ENCODE results near the gene FTCDNL1.

Gene FTCDNL1

DNA sequence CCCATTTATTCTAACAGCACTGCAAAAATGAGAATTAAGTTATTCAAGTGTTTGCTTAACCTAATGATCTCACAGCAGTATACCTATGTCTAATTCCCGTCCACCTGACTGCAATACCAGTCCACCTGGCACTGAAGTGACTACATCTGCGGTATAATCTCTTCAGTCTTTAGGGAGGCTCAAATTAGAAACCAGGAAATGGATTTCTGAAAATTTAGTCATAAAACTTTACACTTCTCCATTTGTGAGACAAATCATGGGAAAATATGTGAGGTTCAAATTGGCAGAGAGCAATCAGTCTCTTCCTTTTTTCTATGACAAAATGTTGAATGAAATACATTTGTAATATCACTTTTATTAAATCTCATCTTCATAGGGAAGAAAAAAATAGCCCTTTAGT lies 33.0 kb downstream of the FTCDNL1 start:
- Histone ChIP-seq H3K36me3 (ENCODE audit: control insufficient read depth in 2 of 2, insufficient read depth in 2 of 2, low read length in 2 of 2) (no peaks in the 10 kb centered on the region), H3K9ac (ENCODE audit: low read depth in 1 of 2, low read length in 2 of 2) (no peak overlapping the region), H3K27me3 (ENCODE audit: control insufficient read depth in 2 of 2, insufficient read depth in 2 of 2, low read length in 2 of 2) (no peaks in the 10 kb centered on the region), H3K4me1 (ENCODE audit: control insufficient read depth in 2 of 2, insufficient read depth in 2 of 2, low read length in 2 of 2) (no peaks in the 10 kb centered on the region), H3K27ac (ENCODE audit: low read depth in 2 of 2, low read length in 2 of 2) (no peak overlapping the region), H3K4me3 (ENCODE audit: low read length in 2 of 2) (no peak overlapping the region), H3K9me3 (ENCODE audit: control insufficient read depth in 2 of 2, low read length in 2 of 2) (no peaks in the 10 kb centered on the region)

DNA sequence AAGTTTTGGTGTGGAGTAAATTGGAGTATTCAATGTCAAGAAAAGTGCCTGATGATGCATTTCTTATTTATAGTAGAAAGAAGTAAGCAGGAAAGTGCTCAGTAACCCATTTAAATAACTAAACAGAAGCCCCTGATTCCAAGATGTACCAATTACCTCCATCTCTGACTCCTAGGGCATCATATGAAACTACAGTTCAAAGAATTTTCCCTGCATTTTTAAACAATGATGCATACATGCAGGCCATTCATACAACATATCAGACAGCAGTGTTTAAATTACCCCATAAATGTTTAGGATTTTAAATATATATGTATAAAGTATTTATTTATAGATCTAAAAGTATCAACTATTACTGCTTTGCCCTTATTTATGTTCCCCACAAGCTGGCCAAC lies 36.2 kb downstream of the FTCDNL1 start:
- Histone ChIP-seq H3K4me1 (ENCODE audit: control insufficient read depth in 2 of 2, insufficient read depth in 2 of 2, low read length in 2 of 2) (no peaks in the 10 kb centered on the region), H3K27ac (ENCODE audit: low read depth in 2 of 2, low read length in 2 of 2) (no peak overlapping the region), H3K4me3 (ENCODE audit: low read length in 2 of 2) (no peak overlapping the region), H3K36me3 (ENCODE audit: control insufficient read depth in 2 of 2, insufficient read depth in 2 of 2, low read length in 2 of 2) (no peaks in the 10 kb centered on the region), H3K27me3 (ENCODE audit: control insufficient read depth in 2 of 2, insufficient read depth in 2 of 2, low read length in 2 of 2) (no peaks in the 10 kb centered on the region), H3K9me3 (ENCODE audit: control insufficient read depth in 2 of 2, low read length in 2 of 2) (no peaks in the 10 kb centered on the region), H3K9ac (ENCODE audit: low read depth in 1 of 2, low read length in 2 of 2) (no peak overlapping the region)

DNA sequence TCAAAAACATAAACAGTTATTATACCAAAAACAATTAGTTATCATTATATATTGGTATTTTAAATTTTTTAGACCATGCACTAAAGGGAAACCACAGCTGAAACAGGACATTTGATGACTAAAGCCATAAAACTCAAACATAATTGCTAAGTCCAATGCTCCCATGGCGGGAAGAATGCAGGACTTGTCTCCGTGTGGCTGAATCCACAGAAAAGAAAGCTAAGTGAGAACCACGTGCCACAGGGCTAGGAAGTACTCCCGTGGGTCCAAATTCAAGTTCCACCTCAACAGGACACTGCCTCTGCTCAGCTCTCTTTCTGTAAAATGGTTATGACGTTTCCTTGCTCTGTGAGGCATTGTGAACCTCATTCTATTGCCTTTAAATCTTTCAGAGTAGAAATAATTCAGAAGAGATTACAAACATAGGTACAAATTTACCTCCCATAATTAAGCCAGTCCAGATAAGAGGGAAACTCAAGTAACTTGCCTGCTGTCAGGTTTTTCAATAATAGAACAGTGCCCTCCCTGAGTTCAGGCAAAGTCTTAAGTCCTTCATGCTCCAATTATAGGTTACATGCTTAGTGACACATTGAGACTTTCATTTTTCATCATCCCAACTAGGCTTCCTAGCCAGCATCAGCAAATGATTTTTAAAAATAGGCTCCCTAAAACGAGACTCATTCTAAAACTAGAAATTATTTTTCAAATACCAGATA lies 36.7 kb downstream of the FTCDNL1 start:
- no peaks in the 10 kb centered on the region for H3K9me3 ChIP-seq (ENCODE audit: control insufficient read depth in 2 of 2, low read length in 2 of 2)
- no peaks in the 10 kb centered on the region for H3K4me1 ChIP-seq (ENCODE audit: control insufficient read depth in 2 of 2, insufficient read depth in 2 of 2, low read length in 2 of 2)
- H3K9ac ChIP-seq (ENCODE audit: low read depth in 1 of 2, low read length in 2 of 2): no peak overlapping the region
- H3K36me3 ChIP-seq (ENCODE audit: control insufficient read depth in 2 of 2, insufficient read depth in 2 of 2, low read length in 2 of 2): no peaks in the 10 kb centered on the region
- no peak overlapping the region for H3K27ac ChIP-seq (ENCODE audit: low read depth in 2 of 2, low read length in 2 of 2)
- H3K4me3 ChIP-seq (ENCODE audit: low read length in 2 of 2): no peak overlapping the region
- no peaks in the 10 kb centered on the region for H3K27me3 ChIP-seq (ENCODE audit: control insufficient read depth in 2 of 2, insufficient read depth in 2 of 2, low read length in 2 of 2)

DNA sequence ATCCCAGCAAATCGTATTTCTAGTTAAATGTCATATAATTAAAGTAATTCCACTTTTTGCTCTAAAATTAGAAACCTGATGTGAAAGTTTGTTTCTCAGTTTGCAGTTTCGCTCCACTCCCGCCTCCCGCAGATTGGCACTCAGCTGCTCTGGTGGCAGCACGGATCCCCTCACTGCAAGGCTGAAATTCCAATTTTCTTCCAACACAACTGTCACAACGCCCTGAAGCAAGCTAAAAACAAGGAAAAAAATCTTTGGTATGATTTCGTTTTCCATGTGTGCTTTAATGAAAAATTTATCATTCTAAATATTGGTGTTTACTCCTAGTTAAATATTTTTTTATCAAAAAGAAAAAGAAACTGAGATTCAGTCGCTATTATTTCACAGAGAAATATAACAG lies 38.5 kb downstream of the FTCDNL1 start:
- Histone ChIP-seq H3K36me3 (ENCODE audit: control insufficient read depth in 2 of 2, insufficient read depth in 2 of 2, low read length in 2 of 2) (no peaks in the 10 kb centered on the region), H3K27me3 (ENCODE audit: control insufficient read depth in 2 of 2, insufficient read depth in 2 of 2, low read length in 2 of 2) (no peaks in the 10 kb centered on the region), H3K4me3 (ENCODE audit: low read length in 2 of 2) (no peak overlapping the region), H3K9ac (ENCODE audit: low read depth in 1 of 2, low read length in 2 of 2) (no peak overlapping the region), H3K9me3 (ENCODE audit: control insufficient read depth in 2 of 2, low read length in 2 of 2) (no peaks in the 10 kb centered on the region), H3K4me1 (ENCODE audit: control insufficient read depth in 2 of 2, insufficient read depth in 2 of 2, low read length in 2 of 2) (no peaks in the 10 kb centered on the region), H3K27ac (ENCODE audit: low read depth in 2 of 2, low read length in 2 of 2) (no peak overlapping the region)

DNA sequence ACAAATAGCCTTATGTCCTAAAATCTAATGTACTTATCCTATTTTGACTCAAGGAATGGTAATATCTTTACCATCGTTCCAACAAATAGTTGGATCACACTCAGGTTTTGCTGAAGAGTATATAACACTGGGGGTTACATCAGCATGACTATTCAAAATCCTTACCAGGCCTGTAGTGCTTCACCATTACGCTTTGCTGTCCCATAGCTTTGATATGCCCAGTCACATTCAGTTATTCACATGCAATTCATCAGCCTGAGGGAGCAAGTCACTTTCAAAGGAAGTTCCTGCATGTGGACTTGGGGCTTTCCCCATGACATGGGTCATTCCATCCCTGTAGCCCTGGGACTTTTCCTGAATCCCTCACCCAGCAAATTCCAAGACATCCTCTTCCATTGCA lies 39.6 kb downstream of the FTCDNL1 start:
- H3K9ac ChIP-seq (ENCODE audit: low read depth in 1 of 2, low read length in 2 of 2): no peak overlapping the region
- H3K27ac ChIP-seq (ENCODE audit: low read depth in 2 of 2, low read length in 2 of 2): no peak overlapping the region
- no peaks in the 10 kb centered on the region for H3K4me1 ChIP-seq (ENCODE audit: control insufficient read depth in 2 of 2, insufficient read depth in 2 of 2, low read length in 2 of 2)
- H3K36me3 ChIP-seq (ENCODE audit: control insufficient read depth in 2 of 2, insufficient read depth in 2 of 2, low read length in 2 of 2): no peaks in the 10 kb centered on the region
- no peaks in the 10 kb centered on the region for H3K9me3 ChIP-seq (ENCODE audit: control insufficient read depth in 2 of 2, low read length in 2 of 2)
- H3K4me3 ChIP-seq (ENCODE audit: low read length in 2 of 2): no peak overlapping the region
- no peaks in the 10 kb centered on the region for H3K27me3 ChIP-seq (ENCODE audit: control insufficient read depth in 2 of 2, insufficient read depth in 2 of 2, low read length in 2 of 2)

DNA sequence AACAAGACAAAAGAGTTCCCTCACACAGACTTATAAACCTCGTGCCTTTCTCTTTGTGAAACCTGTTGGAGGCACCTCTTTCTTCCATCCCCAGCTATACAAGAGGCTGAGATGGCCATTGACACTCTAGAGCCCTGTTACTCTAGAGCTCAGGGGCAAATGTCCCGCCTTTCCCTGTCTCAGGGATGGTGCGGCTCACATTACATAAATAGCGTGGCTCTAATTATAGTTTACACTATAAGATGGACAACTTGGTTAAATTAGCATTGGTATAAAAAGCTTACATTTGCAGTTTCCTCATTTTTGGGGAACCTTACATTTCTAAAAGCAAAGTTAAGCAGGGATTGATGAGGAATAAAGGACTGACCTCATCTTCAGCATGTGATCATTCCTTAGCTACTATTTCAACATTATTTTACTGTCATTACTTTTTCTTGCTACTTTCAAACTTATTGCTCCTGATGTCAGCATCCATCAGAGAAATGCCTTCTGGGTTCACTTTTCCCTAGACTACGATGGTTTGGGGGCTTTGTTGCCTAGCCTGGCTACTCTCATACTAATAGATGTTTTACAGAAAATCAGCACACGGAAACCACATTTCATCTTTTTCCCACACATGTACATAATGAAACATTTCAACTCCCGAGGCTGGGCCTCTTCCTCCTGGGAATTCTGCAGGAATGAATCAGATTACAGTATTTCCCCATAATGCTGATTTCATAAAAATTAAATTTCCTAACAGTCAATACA lies 40.4 kb downstream of the FTCDNL1 start:
- Histone ChIP-seq H3K27ac (ENCODE audit: low read depth in 2 of 2, low read length in 2 of 2) (no peak overlapping the region), H3K4me1 (ENCODE audit: control insufficient read depth in 2 of 2, insufficient read depth in 2 of 2, low read length in 2 of 2) (no peaks in the 10 kb centered on the region), H3K9me3 (ENCODE audit: control insufficient read depth in 2 of 2, low read length in 2 of 2) (no peaks in the 10 kb centered on the region), H3K27me3 (ENCODE audit: control insufficient read depth in 2 of 2, insufficient read depth in 2 of 2, low read length in 2 of 2) (no peaks in the 10 kb centered on the region), H3K9ac (ENCODE audit: low read depth in 1 of 2, low read length in 2 of 2) (no peak overlapping the region), H3K4me3 (ENCODE audit: low read length in 2 of 2) (no peak overlapping the region), H3K36me3 (ENCODE audit: control insufficient read depth in 2 of 2, insufficient read depth in 2 of 2, low read length in 2 of 2) (no peaks in the 10 kb centered on the region)

DNA sequence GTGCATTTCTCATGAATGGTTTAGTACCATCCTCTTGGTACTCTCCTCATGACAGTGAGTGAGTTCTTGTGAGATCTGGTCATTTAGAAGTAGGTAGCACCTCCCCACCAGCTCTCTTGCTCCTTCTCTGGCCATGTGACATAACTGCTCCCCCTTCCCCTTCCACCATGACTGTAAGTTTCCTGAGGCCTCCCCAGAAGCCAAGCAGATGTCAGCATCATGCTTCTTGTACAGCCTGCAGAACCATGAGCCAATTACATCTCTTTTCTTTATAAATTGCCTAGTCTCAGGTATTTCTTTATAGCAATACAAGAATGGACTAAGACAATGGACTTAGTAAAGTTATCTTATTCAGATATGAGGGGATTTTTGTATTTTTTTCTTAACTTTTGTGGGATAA lies 43.0 kb downstream of the FTCDNL1 start:
- Histone ChIP-seq H3K36me3 (ENCODE audit: control insufficient read depth in 2 of 2, insufficient read depth in 2 of 2, low read length in 2 of 2) (no peaks in the 10 kb centered on the region), H3K27me3 (ENCODE audit: control insufficient read depth in 2 of 2, insufficient read depth in 2 of 2, low read length in 2 of 2) (no peaks in the 10 kb centered on the region), H3K9ac (ENCODE audit: low read depth in 1 of 2, low read length in 2 of 2) (no peak overlapping the region), H3K9me3 (ENCODE audit: control insufficient read depth in 2 of 2, low read length in 2 of 2) (no peaks in the 10 kb centered on the region), H3K4me1 (ENCODE audit: control insufficient read depth in 2 of 2, insufficient read depth in 2 of 2, low read length in 2 of 2) (no peaks in the 10 kb centered on the region), H3K4me3 (ENCODE audit: low read length in 2 of 2) (no peak overlapping the region), H3K27ac (ENCODE audit: low read depth in 2 of 2, low read length in 2 of 2) (no peak overlapping the region)

DNA sequence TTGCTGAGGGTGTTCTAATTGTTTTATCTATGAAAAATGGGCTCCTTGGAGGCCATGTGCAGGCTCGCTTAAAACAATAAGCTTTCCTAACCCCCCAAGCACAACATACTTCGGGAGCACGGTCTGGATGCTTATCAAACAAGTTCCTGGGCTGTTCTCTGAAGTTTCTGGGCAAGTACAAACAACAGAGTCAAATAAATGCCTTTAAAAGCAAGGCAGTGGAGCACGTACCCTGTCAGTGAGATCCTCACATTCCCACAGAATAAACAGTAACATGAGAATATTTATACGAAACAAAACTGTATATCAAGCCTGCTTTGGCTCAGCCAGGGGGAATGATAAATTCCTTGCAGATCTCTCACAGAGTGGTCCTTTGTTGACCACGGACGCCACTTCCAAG lies 44.8 kb downstream of the FTCDNL1 start:
- Histone ChIP-seq H3K27me3 (ENCODE audit: control insufficient read depth in 2 of 2, insufficient read depth in 2 of 2, low read length in 2 of 2) (no peaks in the 10 kb centered on the region), H3K9ac (ENCODE audit: low read depth in 1 of 2, low read length in 2 of 2) (no peak overlapping the region), H3K4me3 (ENCODE audit: low read length in 2 of 2) (no peak overlapping the region), H3K9me3 (ENCODE audit: control insufficient read depth in 2 of 2, low read length in 2 of 2) (no peaks in the 10 kb centered on the region), H3K27ac (ENCODE audit: low read depth in 2 of 2, low read length in 2 of 2) (no peak overlapping the region), H3K4me1 (ENCODE audit: control insufficient read depth in 2 of 2, insufficient read depth in 2 of 2, low read length in 2 of 2) (no peaks in the 10 kb centered on the region), H3K36me3 (ENCODE audit: control insufficient read depth in 2 of 2, insufficient read depth in 2 of 2, low read length in 2 of 2) (no peaks in the 10 kb centered on the region)

DNA sequence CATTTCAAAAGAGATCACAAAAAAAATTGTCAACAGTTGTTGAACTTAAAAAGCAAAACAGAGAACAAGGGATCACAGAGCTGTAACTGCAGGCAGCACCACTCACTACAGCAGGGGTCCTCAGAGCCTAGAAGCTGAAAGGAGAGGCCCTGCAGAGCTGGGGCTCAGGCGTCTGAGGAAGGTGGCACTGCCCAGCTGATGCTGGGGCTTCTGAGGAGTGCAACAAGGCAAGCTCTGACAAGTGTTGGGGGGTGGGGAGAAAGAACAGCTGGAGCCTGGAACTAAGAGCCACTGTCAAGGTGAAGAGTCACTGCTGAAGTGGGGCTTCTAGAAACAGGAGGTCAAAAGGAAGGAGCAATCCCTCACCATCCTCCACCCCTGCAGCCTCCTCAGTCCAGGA lies 46.2 kb downstream of the FTCDNL1 start:
- Histone ChIP-seq H3K27me3 (ENCODE audit: control insufficient read depth in 2 of 2, insufficient read depth in 2 of 2, low read length in 2 of 2) (no peaks in the 10 kb centered on the region), H3K27ac (ENCODE audit: low read depth in 2 of 2, low read length in 2 of 2) (no peak overlapping the region), H3K9me3 (ENCODE audit: control insufficient read depth in 2 of 2, low read length in 2 of 2) (no peaks in the 10 kb centered on the region), H3K36me3 (ENCODE audit: control insufficient read depth in 2 of 2, insufficient read depth in 2 of 2, low read length in 2 of 2) (no peaks in the 10 kb centered on the region), H3K9ac (ENCODE audit: low read depth in 1 of 2, low read length in 2 of 2) (no peak overlapping the region), H3K4me1 (ENCODE audit: control insufficient read depth in 2 of 2, insufficient read depth in 2 of 2, low read length in 2 of 2) (no peaks in the 10 kb centered on the region), H3K4me3 (ENCODE audit: low read length in 2 of 2) (no peak overlapping the region)

DNA sequence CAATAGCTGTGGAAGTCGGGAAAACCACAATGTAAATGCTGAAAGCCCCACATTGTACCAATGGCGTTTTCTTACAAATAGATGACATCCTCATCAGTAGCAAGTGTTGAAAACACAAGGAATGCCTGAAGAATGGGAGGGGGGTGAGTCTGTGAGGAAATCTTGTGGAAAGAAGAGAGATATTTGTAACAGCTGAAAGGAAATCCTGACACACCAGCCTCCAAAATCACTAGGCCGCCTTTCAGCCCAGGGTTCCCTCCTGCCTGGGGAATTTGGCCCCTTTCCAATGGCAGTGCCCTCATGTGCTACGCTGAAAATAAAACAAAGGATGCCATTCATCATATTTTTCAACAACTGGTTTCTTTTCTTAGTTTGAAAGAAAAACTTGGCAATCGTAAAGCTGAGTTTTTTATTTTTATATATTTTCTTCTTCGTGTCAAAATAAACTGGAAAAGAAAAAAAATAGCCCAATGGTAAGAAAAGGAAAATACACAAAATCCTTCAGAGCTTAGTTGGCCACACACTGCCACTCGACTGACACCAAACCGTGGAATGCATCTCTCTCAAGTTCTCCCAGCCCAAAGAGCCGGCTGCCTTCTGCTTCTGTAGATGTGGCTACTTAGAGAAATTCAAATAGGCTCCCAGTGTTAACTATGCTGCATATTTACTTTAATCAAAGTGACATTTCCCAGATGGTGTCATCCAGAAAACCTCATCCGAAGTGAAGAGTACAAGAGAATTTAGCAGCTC lies 52.0 kb downstream of the FTCDNL1 start:
- Histone ChIP-seq H3K4me3 (ENCODE audit: low read length in 2 of 2) (no peak overlapping the region), H3K27ac (ENCODE audit: low read depth in 2 of 2, low read length in 2 of 2) (no peak overlapping the region)

More for the DNA sequence above, 52.0 kb downstream of the FTCDNL1 start:
- Histone ChIP-seq H3K4me1 (ENCODE audit: control insufficient read depth in 2 of 2, insufficient read depth in 2 of 2, low read length in 2 of 2) (no peaks in the 10 kb centered on the region), H3K36me3 (ENCODE audit: control insufficient read depth in 2 of 2, insufficient read depth in 2 of 2, low read length in 2 of 2) (no peaks in the 10 kb centered on the region), H3K9ac (ENCODE audit: low read depth in 1 of 2, low read length in 2 of 2) (no peak overlapping the region), H3K9me3 (ENCODE audit: control insufficient read depth in 2 of 2, low read length in 2 of 2) (no peaks in the 10 kb centered on the region), H3K27me3 (ENCODE audit: control insufficient read depth in 2 of 2, insufficient read depth in 2 of 2, low read length in 2 of 2) (no peaks in the 10 kb centered on the region)

Measured in mucosa of rectum (tissue), 2 donors.